K562 (cell line): Measurements from ENCODE around the gene PLK5.

ENCODE experiments used
- MED1 ChIP-seq: sonication (generic); formaldehyde crosslinking; IDR thresholded peaks from 2 replicates; pipeline ENCODE4 v1.8.1; 2023; ENCODE audit warnings: missing genetic modification reagents, borderline replicate concordance
- RAD21 ChIP-seq, 2 experiments: fragments of 250-450 bp in 1 of 2; fragments of 450-650 bp in 1 of 2; sonication (Bioruptor Pico) in 1 of 2; formaldehyde crosslinking in 1 of 2; IDR thresholded peaks in 1 of 2; conservative IDR thresholded peaks in 1 of 2; 2 replicates each; pipeline versions ENCODE4 v1.4.0 to v1.8.0; 2020 to 2022; ENCODE audit warnings: mild to moderate bottlenecking in 2 of 2, moderate library complexity in 1 of 2
- TF ChIP-seq, protein P1 (sequence below): sonication (generic); formaldehyde crosslinking; IDR thresholded peaks from 2 replicates; pipeline ENCODE4 v1.8.1; 2023; ENCODE audit warnings: mild to moderate bottlenecking, missing genetic modification reagents

DNA sequence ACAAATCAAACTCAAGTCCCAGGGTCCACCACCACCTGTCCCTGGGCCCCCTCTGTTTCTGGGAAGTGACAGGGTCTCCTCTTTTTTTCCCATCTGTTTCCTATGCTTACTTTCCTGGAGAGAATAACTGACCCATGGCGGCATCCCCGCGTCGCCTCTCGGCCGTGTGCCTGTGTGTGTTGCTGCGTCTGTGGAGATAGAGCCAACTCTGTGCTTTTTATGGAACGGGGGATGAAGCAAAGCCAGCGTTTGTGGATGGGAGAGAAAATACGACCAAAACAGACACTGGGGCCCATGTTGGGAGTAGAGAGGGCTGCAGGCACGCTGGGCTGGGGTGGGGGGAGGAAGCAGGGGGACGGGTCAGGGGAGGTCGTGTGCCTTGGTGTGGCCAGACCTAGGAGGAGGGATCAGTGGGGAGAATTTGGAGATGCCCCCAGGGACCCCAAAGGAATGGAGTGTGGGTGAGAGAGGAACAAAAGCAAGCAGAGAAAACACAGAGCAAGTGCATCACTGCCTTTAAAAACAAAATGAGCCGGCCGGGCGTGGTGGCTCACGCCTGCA is 16.6 kb downstream of the PLK5 start:
- TF ChIP-seq MED1 (CRISPR knock-in tag) = no peak
- no peak for TF ChIP-seq RAD21 (CRISPR knock-in tag; conservative IDR thresholded peaks at IDR 0.05 in 1 of 2, IDR thresholded peaks at IDR 0.05 in 1 of 2)
- TF ChIP-seq, protein P1, sequence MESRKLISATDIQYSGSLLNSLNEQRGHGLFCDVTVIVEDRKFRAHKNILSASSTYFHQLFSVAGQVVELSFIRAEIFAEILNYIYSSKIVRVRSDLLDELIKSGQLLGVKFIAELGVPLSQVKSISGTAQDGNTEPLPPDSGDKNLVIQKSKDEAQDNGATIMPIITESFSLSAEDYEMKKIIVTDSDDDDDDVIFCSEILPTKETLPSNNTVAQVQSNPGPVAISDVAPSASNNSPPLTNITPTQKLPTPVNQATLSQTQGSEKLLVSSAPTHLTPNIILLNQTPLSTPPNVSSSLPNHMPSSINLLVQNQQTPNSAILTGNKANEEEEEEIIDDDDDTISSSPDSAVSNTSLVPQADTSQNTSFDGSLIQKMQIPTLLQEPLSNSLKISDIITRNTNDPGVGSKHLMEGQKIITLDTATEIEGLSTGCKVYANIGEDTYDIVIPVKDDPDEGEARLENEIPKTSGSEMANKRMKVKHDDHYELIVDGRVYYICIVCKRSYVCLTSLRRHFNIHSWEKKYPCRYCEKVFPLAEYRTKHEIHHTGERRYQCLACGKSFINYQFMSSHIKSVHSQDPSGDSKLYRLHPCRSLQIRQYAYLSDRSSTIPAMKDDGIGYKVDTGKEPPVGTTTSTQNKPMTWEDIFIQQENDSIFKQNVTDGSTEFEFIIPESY (CRISPR knock-in tag) = no peak
